ENCODE results near the gene GFOD1.
A peak's percentile ranks its signal among the peaks of the same experiment; 100 is the strongest.
"Not testable (repeated sequence)": the region's sequence is repeated elsewhere in the genome, so short reads cannot be mapped to it uniquely, and the experiment has no call there.

GFOD1 gene

GRCh38 chr6:13463941-13464340, 23.5 kb downstream of the GFOD1 start:
- no peak for DNase-seq (ENCODE audit: low read depth in 2 of 2)

- no peak for DNase-seq (ENCODE audit: low read depth in 2 of 2)
These were observed 24.1 kb downstream of the GFOD1 start for GRCh38 chr6:13463328-13463717.

- DNase-seq (ENCODE audit: low read depth in 2 of 2), result no peak
These were observed 24.7 kb downstream of the GFOD1 start for GRCh38 chr6:13462458-13463327.

- DNase-seq (ENCODE audit: low read depth in 2 of 2), result no peak
These were observed 25.6 kb downstream of the GFOD1 start for GRCh38 chr6:13461805-13462204.

- DNase-seq (ENCODE audit: low read depth in 2 of 2), result no peak
These were observed 26.1 kb downstream of the GFOD1 start for GRCh38 chr6:13461307-13461706.

GRCh38 chr6:13460289-13460688, 27.1 kb downstream of the GFOD1 start:
- DNase-seq (ENCODE audit: low read depth in 2 of 2), result not testable (repeated sequence)

GRCh38 chr6:13457577-13457976, 29.8 kb downstream of the GFOD1 start:
- DNase-seq (ENCODE audit: low read depth in 2 of 2), result no peak

GRCh38 chr6:13455552-13455966, 31.8 kb downstream of the GFOD1 start:
- no peak for DNase-seq (ENCODE audit: low read depth in 2 of 2)

- peak; percentile 39 to 48 for DNase-seq (ENCODE audit: low read depth in 2 of 2)
These were observed 32.8 kb downstream of the GFOD1 start for GRCh38 chr6:13454286-13455221.

GRCh38 chr6:13453771-13454251, 33.6 kb downstream of the GFOD1 start:
- no peak for DNase-seq (ENCODE audit: low read depth in 2 of 2)

GRCh38 chr6:13453153-13453552, 34.2 kb downstream of the GFOD1 start:
- no peak for DNase-seq (ENCODE audit: low read depth in 2 of 2)

GRCh38 chr6:13452346-13453117, 34.9 kb downstream of the GFOD1 start:
- DNase-seq (ENCODE audit: low read depth in 2 of 2), result no peak

- DNase-seq (ENCODE audit: low read depth in 2 of 2), result no peak
These were observed 36.1 kb downstream of the GFOD1 start for GRCh38 chr6:13451181-13451895.

- no peak for DNase-seq (ENCODE audit: low read depth in 2 of 2)
These were observed 36.8 kb downstream of the GFOD1 start for GRCh38 chr6:13450628-13451027.

- DNase-seq (ENCODE audit: low read depth in 2 of 2), result no peak
These were observed 39.3 kb downstream of the GFOD1 start for GRCh38 chr6:13447949-13448724.

GRCh38 chr6:13446381-13446780, 41.0 kb downstream of the GFOD1 start:
- DNase-seq (ENCODE audit: low read depth in 2 of 2), result no peak

- no peak for DNase-seq (ENCODE audit: low read depth in 2 of 2)
These were observed 41.7 kb downstream of the GFOD1 start for GRCh38 chr6:13445744-13446115.

- no peak for DNase-seq (ENCODE audit: low read depth in 2 of 2)
These were observed 42.2 kb downstream of the GFOD1 start for GRCh38 chr6:13445005-13445743.

- no peak for DNase-seq (ENCODE audit: low read depth in 2 of 2)
These were observed 42.8 kb downstream of the GFOD1 start for GRCh38 chr6:13444604-13445003.

GRCh38 chr6:13443978-13444377, 43.4 kb downstream of the GFOD1 start:
- not testable (repeated sequence) for DNase-seq (ENCODE audit: low read depth in 2 of 2)
